Measurements from ENCODE around the gene LAMC2. TPM values are rescaled to one million over a fixed set of nuclear protein-coding genes. Genes with fewer than 3 reads are reported as not detected.

LAMC2 gene
- total and polyA plus RNA-seq, 10 of the 15 experiments (the other 5 are each of a cell fraction or from before 2014, with no cell fraction given): 0.27 to 1.5 (median 0.92) TPM

DNA sequence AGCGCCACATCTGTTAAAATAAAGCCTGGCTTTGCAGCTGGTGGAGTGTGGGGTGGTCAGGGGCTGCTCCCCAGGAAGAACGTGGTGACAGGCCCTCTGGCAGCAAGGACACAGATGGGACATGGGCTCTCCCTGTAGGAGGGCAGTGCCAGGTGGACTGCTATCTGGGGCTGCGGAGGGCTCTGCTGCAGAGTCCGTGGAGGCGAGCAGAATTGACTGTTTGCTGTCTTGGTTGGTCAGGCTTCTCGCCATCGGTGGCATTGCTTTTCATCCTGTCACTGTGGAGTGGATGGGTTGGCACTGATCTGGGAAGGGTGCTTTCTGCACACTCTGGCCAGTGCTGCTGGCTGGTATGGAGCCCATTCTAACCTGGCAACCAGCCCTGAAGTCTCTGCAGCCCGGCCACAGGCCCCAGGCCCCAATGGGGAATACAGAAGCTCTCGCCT, 103.0 kb downstream of the LAMC2 start (continued):
- TF ChIP-seq, protein P1, sequence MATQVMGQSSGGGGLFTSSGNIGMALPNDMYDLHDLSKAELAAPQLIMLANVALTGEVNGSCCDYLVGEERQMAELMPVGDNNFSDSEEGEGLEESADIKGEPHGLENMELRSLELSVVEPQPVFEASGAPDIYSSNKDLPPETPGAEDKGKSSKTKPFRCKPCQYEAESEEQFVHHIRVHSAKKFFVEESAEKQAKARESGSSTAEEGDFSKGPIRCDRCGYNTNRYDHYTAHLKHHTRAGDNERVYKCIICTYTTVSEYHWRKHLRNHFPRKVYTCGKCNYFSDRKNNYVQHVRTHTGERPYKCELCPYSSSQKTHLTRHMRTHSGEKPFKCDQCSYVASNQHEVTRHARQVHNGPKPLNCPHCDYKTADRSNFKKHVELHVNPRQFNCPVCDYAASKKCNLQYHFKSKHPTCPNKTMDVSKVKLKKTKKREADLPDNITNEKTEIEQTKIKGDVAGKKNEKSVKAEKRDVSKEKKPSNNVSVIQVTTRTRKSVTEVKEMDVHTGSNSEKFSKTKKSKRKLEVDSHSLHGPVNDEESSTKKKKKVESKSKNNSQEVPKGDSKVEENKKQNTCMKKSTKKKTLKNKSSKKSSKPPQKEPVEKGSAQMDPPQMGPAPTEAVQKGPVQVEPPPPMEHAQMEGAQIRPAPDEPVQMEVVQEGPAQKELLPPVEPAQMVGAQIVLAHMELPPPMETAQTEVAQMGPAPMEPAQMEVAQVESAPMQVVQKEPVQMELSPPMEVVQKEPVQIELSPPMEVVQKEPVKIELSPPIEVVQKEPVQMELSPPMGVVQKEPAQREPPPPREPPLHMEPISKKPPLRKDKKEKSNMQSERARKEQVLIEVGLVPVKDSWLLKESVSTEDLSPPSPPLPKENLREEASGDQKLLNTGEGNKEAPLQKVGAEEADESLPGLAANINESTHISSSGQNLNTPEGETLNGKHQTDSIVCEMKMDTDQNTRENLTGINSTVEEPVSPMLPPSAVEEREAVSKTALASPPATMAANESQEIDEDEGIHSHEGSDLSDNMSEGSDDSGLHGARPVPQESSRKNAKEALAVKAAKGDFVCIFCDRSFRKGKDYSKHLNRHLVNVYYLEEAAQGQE (IDR thresholded peaks at IDR 0.05; ENCODE audit: low read depth, low read length): no peak
- no peak for TF ChIP-seq EGR1 (IDR thresholded peaks at IDR 0.05; ENCODE audit: borderline replicate concordance in 1 of 2, low read depth in 2 of 2, low read length in 2 of 2)

DNA sequence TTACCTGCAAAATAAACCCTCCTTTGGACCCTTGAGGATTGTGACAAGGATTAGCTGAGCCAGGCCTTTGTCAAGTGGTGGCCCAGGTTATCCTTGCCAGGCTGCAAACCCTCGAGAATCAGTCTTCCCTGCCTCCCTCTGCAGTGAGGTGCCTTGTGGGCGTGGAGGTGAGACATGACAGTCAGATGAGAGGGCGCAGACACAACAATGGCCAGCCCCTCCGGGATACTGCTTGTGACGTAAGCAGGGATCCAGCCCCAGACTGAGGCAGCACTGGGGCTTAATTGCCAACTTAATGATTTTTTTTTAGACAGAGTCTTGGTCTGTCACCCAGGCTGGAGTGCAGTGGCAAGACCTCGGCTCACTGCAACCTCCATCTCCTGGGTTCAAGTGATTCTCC, 104.6 kb downstream of the LAMC2 start:
- Histone ChIP-seq H3K79me2 (ENCODE audit: control insufficient read depth, insufficient read depth, low read length) (no peaks in the 10 kb centered on the region), H3K4me1 (ENCODE audit: control insufficient read depth, insufficient read depth, low read length) (no peaks in the 10 kb centered on the region; the same call in 1 of the 2 replicates), H3K27ac (ENCODE audit: control insufficient read depth, insufficient read depth) (no peak overlapping the region), H2AFZ (ENCODE audit: control insufficient read depth, low read depth, low read length) (no peak overlapping the region), H3K9me3 (replicated peaks; ENCODE audit: control insufficient read depth, insufficient read depth, low read length) (no peaks in the 10 kb centered on the region; the same call in 2 of the 3 replicates), H3K9ac (ENCODE audit: control insufficient read depth, insufficient read depth, low read length) (no peak overlapping the region), H3K4me2 (ENCODE audit: control insufficient read depth, insufficient read depth) (no peak overlapping the region), H4K20me1 (ENCODE audit: control insufficient read depth, insufficient read depth) (no peaks in the 10 kb centered on the region), H3K27me3 (replicated peaks in 1 of 2; ENCODE audit: control insufficient read depth in 2 of 2, insufficient read depth in 2 of 2, low read length in 1 of 2) (peaks cover 0 to 2% of the 10 kb centered on the region in 2 experiments; a peak in 1 of 4 replicates), H3K4me3 (no peak overlapping the region), H3K36me3 (ENCODE audit: control insufficient read depth in 2 of 2, insufficient read depth in 2 of 2, low read length in 1 of 2) (no peaks in the 10 kb centered on the region)
- no TSS peak for BruUV-seq (replicated peaks)
- RAD21 ChIA-PET (ENCODE audit: unreplicated experiment): interaction anchor here (0.8 kb wide), 1 partner anchor 16 kb away, joined by 3 read pairs; no protein-coding TSS in a partner anchor
- 58% methylated on average over 6 of the region's 6 CpGs for WGBS (ENCODE audit: insufficient coverage, insufficient replicate concordance, low lambda C conversion rate, missing lambda C conversion rate)
- POLR2A ChIA-PET: interaction anchor here (1.0 kb wide), 1 partner anchor 10 kb away, joined by 3 read pairs; no protein-coding TSS in a partner anchor
- CTCF ChIA-PET: interaction anchor here (1.3 to 3.2 kb wide), 4 partner anchors 9 to 27 kb away, joined by 4 to 12 read pairs (median 6); no protein-coding TSS in a partner anchor
- intact Hi-C loops (cut with micrococcal nuclease; ENCODE audit: unreplicated experiment) (no loop called here), in situ Hi-C loops (cut with MboI) (no loop called here)
- FAIRE-seq (no peak), DNase-seq (ENCODE audit: low read depth, low spot score) (no peak), ATAC-seq (no peak)
- SMC1A ChIA-PET (ENCODE audit: uncharacterized antibody, unreplicated experiment): interaction anchor here (0.9 to 1.7 kb wide), 4 partner anchors 13 to 28 kb away, joined by 3 to 9 read pairs (median 4); no protein-coding TSS in a partner anchor
- TF ChIP-seq GATAD2B (conservative IDR thresholded peaks at IDR 0.05; ENCODE audit: low read depth) (no peak), NR2C1 (IDR thresholded peaks at IDR 0.05) (no peak), MEF2B (IDR thresholded peaks at IDR 0.05; ENCODE audit: partially characterized antibody, poor library complexity, severe bottlenecking) (no peak), MYC (IDR thresholded peaks at IDR 0.05; ENCODE audit: insufficient read depth, insufficient read length, insufficient replicate concordance, low read length, severe bottlenecking) (no peak), SMAD5 (IDR thresholded peaks at IDR 0.05; ENCODE audit: low read depth) (no peak), SRF (IDR thresholded peaks at IDR 0.05; ENCODE audit: low read depth in 2 of 2, low read length in 2 of 2) (no peak), NRF1 (conservative IDR thresholded peaks at IDR 0.05; ENCODE audit: low read depth, low read length) (no peak), RCOR1 (conservative IDR thresholded peaks at IDR 0.05; ENCODE audit: low read depth, low read length) (no peak), ZNF217 (IDR thresholded peaks at IDR 0.05) (no peak), RAD21 (IDR thresholded peaks at IDR 0.05; ENCODE audit: insufficient read depth, low read depth, low read length) (no peak), NR2C2 (IDR thresholded peaks at IDR 0.05; ENCODE audit: borderline replicate concordance, control insufficient read depth, insufficient read length, low read depth) (no peak), JUND (IDR thresholded peaks at IDR 0.05; ENCODE audit: low read depth, low read length) (no peak), POLR2A (IDR thresholded peaks at IDR 0.05; ENCODE audit: low read depth, low read length) (no peak), SPI1 (IDR thresholded peaks at IDR 0.05; ENCODE audit: borderline replicate concordance, insufficient read depth, low read depth, low read length) (no peak)
- TF ChIP-seq, protein P2, sequence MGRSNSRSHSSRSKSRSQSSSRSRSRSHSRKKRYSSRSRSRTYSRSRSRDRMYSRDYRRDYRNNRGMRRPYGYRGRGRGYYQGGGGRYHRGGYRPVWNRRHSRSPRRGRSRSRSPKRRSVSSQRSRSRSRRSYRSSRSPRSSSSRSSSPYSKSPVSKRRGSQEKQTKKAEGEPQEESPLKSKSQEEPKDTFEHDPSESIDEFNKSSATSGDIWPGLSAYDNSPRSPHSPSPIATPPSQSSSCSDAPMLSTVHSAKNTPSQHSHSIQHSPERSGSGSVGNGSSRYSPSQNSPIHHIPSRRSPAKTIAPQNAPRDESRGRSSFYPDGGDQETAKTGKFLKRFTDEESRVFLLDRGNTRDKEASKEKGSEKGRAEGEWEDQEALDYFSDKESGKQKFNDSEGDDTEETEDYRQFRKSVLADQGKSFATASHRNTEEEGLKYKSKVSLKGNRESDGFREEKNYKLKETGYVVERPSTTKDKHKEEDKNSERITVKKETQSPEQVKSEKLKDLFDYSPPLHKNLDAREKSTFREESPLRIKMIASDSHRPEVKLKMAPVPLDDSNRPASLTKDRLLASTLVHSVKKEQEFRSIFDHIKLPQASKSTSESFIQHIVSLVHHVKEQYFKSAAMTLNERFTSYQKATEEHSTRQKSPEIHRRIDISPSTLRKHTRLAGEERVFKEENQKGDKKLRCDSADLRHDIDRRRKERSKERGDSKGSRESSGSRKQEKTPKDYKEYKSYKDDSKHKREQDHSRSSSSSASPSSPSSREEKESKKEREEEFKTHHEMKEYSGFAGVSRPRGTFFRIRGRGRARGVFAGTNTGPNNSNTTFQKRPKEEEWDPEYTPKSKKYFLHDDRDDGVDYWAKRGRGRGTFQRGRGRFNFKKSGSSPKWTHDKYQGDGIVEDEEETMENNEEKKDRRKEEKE (IDR thresholded peaks at IDR 0.05): no peak
